Activated CD4-positive, alpha-beta T cell treated with anti-CD3 and anti-CD28 coated beads, Interleukin-2, amount 10 ng/mL, durations not matched to agents 24 days and 14 days (primary cell): ENCODE data around the gene CNGA2. TPM values are rescaled to one million over a fixed set of nuclear protein-coding genes. Genes with fewer than 3 reads are reported as not detected.

Experiments
- DNase-seq: peaks from one replicate; pipeline ENCODE4 v3.0.0; 2022
- H3K27ac Mint-ChIP-seq: one replicate; pipeline ENCODE4 v1.8.0; 2022; ENCODE audit warnings: mild to moderate bottlenecking, mixed read lengths
- H3K27me3 Mint-ChIP-seq: one replicate; pipeline ENCODE4 v1.8.0; 2022; ENCODE audit warnings: mixed read lengths
- H3K36me3 Mint-ChIP-seq: one replicate; pipeline ENCODE4 v1.8.0; 2022; ENCODE audit warnings: low read depth, mild to moderate bottlenecking, mixed read lengths
- H3K4me1 Mint-ChIP-seq: one replicate; pipeline ENCODE4 v1.8.0; 2021; ENCODE audit warnings: mixed read lengths
- H3K4me3 Mint-ChIP-seq: one replicate; pipeline ENCODE4 v1.8.0; 2022; ENCODE audit warnings: mild to moderate bottlenecking, moderate library complexity, mixed read lengths
- H3K9me3 Mint-ChIP-seq: one replicate; pipeline ENCODE4 v1.8.0; 2021; ENCODE audit warnings: mixed read lengths
- intact Hi-C: fragments of 100-400 bp; cut with micrococcal nuclease; formaldehyde crosslinking; loops from one replicate; pipeline ENCODE4 v1.15.1; 2023
- total RNA-seq: library from RNA; stranded (reverse); gene quantifications from 2 replicates; pipeline ENCODE4 v1.2.3, GENCODE V29; 2022

The CNGA2 gene
- total RNA-seq, 1 donor from 2014 or later, result not detected

DNA sequence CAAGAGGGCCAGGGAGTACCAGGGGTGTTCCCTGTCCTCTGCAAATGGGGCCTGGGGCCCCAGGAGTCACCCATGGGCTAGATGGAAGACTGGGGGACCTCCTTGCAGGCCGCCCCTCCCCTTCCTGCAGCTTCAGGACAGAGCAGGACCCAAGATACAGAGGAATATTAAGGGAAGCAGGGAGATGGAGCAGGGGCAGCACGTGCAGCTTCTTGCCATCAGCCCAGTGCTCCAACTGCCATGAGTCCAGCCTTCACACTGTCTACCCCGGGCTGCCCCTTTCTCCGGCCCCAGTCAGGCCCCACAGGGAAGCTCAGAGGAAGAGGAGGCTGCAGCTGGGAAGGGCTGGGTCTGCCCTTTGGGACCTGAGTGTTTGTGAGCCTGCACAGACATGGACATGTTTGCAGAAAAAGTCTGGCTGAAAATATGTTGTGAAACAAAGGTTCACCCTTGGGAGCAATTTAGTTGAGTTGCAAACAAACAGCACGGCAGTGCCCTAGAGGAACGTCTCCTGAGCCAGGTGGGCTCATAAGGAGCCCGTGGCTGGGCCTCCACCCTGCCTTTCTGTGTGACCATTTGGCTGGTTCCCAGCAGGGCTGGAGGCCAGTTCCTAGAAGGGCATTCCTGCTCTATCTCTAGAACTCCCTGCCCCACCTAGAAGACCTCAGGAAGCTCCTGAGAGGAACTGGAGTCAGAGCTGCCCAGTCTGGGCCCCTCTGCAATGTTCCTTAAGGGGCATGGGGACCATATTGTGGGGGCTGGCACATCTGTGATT, 9.8 kb upstream of the CNGA2 start:
- Mint-ChIP-seq H3K9me3 (no peaks in the 10 kb centered on the region), H3K4me1 (no peaks in the 10 kb centered on the region), H3K27me3 (no peaks in the 10 kb centered on the region), H3K36me3 (no peaks in the 10 kb centered on the region), H3K27ac (no peak overlapping the region), H3K4me3 (no peak overlapping the region)
- no peak for DNase-seq
- intact Hi-C loops, result no loop called here

DNA sequence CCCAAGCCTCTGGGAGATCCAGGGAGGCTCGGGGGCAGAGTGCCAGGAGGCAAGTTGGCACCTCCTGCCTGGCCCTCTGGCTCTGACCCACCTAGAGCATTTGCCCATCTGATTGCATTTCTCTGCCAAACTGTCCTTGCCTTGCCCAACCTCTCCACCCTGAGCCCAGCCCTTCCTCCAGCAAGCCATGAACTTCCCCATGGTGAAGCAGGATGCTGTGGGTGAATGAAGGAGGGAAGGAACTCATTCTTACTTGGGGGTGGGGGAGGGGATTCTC, 9.3 kb upstream of the CNGA2 start:
- H3K27ac Mint-ChIP-seq, result no peak overlapping the region
- H3K27me3 Mint-ChIP-seq, result no peaks in the 10 kb centered on the region
- no peaks in the 10 kb centered on the region for H3K4me1 Mint-ChIP-seq
- H3K9me3 Mint-ChIP-seq, result no peaks in the 10 kb centered on the region
- DNase-seq, result no peak
- no peaks in the 10 kb centered on the region for H3K36me3 Mint-ChIP-seq
- no peak overlapping the region for H3K4me3 Mint-ChIP-seq
- intact Hi-C loops, result no loop called here

DNA sequence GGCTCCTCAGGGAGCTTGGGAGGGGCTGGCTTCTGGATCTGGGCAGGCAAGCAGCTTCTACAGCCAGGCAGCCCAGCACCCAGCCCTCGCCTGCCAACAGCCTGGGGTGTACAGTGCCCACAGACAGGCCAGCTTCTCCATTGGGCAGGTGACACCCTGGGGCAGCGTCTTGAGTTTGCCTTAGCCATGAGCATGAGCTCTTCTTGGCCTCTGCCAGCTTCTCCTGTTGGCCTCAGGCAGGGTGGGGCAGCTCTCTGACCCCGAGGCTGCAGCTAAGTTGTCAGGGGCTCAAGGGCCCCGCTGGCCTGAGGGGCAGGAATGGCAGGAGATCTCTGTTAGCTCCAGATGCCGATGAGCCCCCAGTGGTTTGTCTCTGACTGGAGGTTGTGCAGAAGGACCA, 7.8 kb upstream of the CNGA2 start:
- H3K27me3 Mint-ChIP-seq, result no peaks in the 10 kb centered on the region
- H3K4me1 Mint-ChIP-seq, result no peaks in the 10 kb centered on the region
- H3K36me3 Mint-ChIP-seq, result no peaks in the 10 kb centered on the region
- H3K27ac Mint-ChIP-seq, result no peak overlapping the region
- intact Hi-C loops, result no loop called here
- H3K4me3 Mint-ChIP-seq, result no peak overlapping the region
- no peaks in the 10 kb centered on the region for H3K9me3 Mint-ChIP-seq
- DNase-seq, result no peak

DNA sequence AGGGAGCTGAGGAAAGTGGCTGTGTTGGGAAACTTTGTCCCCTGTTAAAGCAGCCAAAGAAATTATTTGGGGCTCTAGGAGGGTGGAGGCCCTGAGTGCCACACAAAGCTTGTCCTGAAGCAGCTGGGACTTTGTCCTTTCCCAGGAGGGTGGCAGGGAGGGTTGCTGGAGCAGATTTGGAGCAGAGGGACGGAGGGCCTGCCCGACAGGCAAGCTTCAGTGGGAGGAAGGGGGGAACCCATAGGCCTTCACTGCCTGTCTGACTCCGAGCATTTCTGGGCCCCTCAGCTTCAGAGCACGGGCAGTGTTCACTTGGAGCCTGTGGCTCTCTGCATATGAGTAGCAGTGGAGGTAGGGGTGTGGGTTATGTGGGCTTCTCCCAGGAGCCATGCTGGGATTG, 7.2 kb upstream of the CNGA2 start:
- H3K4me1 Mint-ChIP-seq, result no peaks in the 10 kb centered on the region
- H3K27ac Mint-ChIP-seq, result no peak overlapping the region
- H3K27me3 Mint-ChIP-seq, result no peaks in the 10 kb centered on the region
- no peak overlapping the region for H3K4me3 Mint-ChIP-seq
- no peak for DNase-seq
- H3K9me3 Mint-ChIP-seq, result no peaks in the 10 kb centered on the region
- intact Hi-C loops, result no loop called here
- no peaks in the 10 kb centered on the region for H3K36me3 Mint-ChIP-seq

DNA sequence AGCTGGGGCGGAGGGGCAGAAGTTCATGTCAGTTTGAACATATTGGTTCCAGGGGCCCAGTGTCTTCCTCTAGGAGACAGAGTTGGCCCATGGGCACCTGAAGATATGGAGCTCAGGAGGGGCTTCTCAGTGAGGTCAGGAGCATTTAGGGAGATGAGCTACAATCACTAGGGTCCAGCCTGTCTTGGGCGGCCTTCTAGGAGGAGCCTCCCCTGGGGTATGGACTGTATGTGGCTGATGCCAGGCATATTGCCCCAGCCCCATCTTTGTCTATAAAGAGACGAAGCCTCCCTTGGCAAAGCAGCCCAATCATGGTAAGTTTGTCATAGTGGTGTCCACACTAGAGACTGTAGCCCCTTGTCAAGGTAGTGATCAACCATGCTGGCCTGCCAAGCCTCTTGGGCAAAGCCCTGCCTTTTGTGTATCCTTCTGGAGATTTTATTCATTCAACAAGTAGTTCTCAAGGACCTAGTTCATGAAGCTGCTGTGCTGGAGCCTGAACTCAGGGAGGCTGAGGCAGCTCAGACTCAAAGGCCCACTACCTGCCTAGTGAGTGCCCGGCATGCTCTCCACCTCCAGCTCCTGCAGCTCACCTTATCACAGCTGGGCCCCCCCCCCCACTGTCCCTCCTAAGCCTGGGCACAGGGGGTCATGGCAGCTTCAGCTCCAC, 5.4 kb upstream of the CNGA2 start:
- H3K9me3 Mint-ChIP-seq, result no peaks in the 10 kb centered on the region
- no peak for DNase-seq
- H3K4me3 Mint-ChIP-seq, result no peak overlapping the region
- intact Hi-C loops, result no loop called here
- no peaks in the 10 kb centered on the region for H3K27me3 Mint-ChIP-seq
- no peaks in the 10 kb centered on the region for H3K4me1 Mint-ChIP-seq
- H3K27ac Mint-ChIP-seq, result no peak overlapping the region
- H3K36me3 Mint-ChIP-seq, result no peaks in the 10 kb centered on the region

DNA sequence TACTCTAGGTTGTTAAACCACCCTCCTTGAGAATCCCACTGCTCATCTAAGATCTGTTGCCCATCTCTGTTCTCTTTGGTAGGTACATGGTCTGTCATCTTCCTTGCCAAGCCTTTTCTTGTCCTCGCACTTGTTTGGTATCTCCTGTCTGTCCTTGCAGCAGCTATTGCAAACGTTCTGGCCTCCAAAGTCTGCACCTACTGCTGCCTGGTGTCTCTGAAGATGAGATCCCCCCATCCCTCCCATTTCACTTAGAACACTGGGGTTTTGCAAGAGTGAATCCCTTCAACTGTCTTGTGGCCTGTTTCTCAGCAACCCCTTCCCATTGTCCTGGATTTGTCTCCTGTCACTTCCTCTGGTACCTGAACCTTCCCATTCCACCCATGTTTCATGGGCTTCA, 673 bp downstream of the CNGA2 start:
- Mint-ChIP-seq H3K27ac (no peak overlapping the region), H3K27me3 (no peaks in the 10 kb centered on the region), H3K9me3 (no peaks in the 10 kb centered on the region), H3K36me3 (no peaks in the 10 kb centered on the region), H3K4me1 (no peaks in the 10 kb centered on the region), H3K4me3 (no peak overlapping the region)
- DNase-seq, result no peak
- intact Hi-C loops, result no loop called here

DNA sequence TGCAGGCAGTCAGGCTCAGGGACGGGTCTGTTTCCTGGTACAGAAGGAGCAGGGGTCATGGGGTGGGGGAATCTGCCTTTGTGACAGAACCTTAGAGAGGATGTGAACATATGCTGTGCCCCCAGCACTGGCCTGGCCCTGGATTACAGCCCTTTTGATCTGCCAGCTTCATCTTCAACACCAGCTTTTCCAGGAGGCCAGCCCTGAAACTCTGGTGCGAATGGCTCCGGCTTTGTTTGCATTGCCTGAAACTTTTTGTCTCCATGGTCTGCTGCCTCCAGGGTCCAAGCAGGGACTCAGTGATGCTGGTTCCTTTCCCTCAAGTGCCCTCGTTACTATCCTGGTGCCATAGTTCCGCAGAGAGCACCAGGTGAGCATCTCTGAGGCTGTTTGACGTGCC, 2.1 kb downstream of the CNGA2 start:
- intact Hi-C loops, result no loop called here
- Mint-ChIP-seq H3K27me3 (no peaks in the 10 kb centered on the region), H3K4me3 (no peak overlapping the region), H3K27ac (no peak overlapping the region), H3K4me1 (no peaks in the 10 kb centered on the region), H3K36me3 (no peaks in the 10 kb centered on the region), H3K9me3 (no peaks in the 10 kb centered on the region)
- no peak for DNase-seq

DNA sequence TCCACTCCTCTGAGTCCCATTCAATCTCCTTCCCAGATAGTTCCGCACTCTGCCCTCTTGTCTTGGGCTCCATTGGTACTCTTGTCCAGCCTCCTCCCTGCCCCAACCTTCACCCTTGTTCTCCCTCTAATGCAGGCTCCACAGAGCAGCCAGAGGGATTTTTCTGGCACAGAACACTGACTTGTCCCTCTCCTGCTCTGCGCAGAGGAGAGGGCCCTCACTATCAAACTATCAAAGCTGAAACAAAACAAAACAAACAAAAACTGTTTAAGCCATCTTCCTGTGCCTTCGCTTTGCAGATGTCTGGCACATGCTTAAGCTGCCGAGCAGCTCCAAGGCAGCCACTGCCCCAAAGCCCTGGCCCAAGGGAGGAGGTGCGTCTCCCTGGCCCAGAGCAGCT, 2.9 kb downstream of the CNGA2 start:
- DNase-seq, result no peak
- no peak overlapping the region for H3K4me3 Mint-ChIP-seq
- no peaks in the 10 kb centered on the region for H3K9me3 Mint-ChIP-seq
- intact Hi-C loops, result no loop called here
- H3K27ac Mint-ChIP-seq, result no peak overlapping the region
- no peaks in the 10 kb centered on the region for H3K36me3 Mint-ChIP-seq
- H3K27me3 Mint-ChIP-seq, result no peaks in the 10 kb centered on the region
- no peaks in the 10 kb centered on the region for H3K4me1 Mint-ChIP-seq

DNA sequence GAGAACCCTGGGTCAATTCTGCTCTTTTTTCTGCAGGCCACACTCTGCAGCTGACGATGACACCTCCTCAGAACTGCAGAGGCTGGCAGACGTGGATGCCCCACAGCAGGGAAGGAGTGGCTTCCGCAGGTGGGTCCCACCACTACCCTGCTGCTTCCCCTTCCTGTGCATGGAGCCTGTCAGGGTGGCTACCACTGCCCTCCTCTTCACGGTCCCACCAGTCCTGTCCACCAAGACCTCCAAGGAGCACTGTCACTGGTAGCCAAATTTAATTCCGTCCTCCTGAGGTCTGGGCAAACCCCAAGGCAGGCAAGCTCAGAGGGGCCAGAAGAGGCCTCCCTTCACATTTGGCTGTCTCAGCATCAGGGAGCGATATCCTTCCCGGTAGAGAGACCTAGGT, 4.2 kb downstream of the CNGA2 start:
- Mint-ChIP-seq H3K27ac (no peak overlapping the region), H3K27me3 (no peaks in the 10 kb centered on the region), H3K36me3 (no peaks in the 10 kb centered on the region), H3K4me3 (no peak overlapping the region), H3K9me3 (no peaks in the 10 kb centered on the region), H3K4me1 (no peaks in the 10 kb centered on the region)
- DNase-seq, result no peak
- intact Hi-C loops, result no loop called here

DNA sequence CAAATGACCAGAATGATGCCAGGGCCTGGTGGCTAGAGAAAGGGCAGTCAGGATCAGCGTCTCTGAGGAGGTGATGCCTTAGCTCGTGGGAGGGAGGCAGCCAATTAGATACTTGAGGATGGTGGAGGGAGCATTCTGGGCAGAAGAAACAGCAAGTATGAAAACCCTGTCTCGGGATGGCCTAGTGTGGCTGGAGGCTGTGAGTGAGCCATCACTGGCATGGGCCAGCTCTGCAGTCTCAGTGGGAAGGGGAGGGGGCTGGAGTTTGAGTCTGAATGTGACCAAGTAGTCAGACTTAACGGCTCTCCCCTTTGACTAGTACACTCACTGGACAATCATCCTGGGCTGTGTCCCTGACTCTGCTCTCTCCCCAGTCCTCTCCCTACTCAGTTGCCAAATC, 7.1 kb downstream of the CNGA2 start:
- Mint-ChIP-seq H3K36me3 (no peaks in the 10 kb centered on the region), H3K4me3 (no peak overlapping the region), H3K27ac (no peak overlapping the region), H3K27me3 (no peaks in the 10 kb centered on the region), H3K9me3 (no peaks in the 10 kb centered on the region), H3K4me1 (no peaks in the 10 kb centered on the region)
- DNase-seq, result no peak
- intact Hi-C loops, result no loop called here

DNA sequence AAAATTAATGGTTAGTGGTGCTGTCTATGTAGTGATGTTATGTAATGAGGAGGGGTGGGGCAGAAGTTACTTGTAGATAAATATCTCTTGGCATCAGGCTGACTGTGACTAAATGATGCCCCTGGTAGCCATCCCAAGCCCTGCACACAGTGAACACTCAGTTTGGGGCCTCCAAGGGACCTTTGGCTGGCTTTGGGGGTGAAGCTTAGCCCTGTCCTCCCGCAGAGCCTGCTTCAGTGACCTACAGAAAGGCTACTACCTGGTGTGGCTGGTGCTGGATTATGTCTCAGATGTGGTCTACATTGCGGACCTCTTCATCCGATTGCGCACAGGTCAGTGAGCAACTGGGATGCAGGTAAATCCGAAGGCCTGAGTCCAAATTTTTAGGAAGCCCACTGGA, 7.8 kb downstream of the CNGA2 start:
- no peaks in the 10 kb centered on the region for H3K4me1 Mint-ChIP-seq
- no peak for DNase-seq
- intact Hi-C loops, result no loop called here
- no peak overlapping the region for H3K27ac Mint-ChIP-seq
- no peaks in the 10 kb centered on the region for H3K36me3 Mint-ChIP-seq
- no peak overlapping the region for H3K4me3 Mint-ChIP-seq
- no peaks in the 10 kb centered on the region for H3K27me3 Mint-ChIP-seq
- H3K9me3 Mint-ChIP-seq, result no peaks in the 10 kb centered on the region

DNA sequence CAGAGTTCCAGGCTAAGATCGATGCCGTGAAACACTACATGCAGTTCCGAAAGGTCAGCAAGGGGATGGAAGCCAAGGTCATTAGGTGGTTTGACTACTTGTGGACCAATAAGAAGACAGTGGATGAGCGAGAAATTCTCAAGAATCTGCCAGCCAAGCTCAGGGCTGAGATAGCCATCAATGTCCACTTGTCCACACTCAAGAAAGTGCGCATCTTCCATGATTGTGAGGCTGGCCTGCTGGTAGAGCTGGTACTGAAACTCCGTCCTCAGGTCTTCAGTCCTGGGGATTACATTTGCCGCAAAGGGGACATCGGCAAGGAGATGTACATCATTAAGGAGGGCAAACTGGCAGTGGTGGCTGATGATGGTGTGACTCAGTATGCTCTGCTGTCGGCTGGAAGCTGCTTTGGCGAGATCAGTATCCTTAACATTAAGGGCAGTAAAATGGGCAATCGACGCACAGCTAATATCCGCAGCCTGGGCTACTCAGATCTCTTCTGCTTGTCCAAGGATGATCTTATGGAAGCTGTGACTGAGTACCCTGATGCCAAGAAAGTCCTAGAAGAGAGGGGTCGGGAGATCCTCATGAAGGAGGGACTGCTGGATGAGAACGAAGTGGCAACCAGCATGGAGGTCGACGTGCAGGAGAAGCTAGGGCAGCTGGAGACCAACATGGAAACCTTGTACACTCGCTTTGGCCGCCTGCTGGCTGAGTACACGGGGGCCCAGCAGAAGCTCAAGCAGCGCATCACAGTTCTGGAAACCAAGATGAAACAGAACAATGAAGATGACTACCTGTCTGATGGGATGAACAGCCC, 9.3 kb downstream of the CNGA2 start:
- no peaks in the 10 kb centered on the region for H3K4me1 Mint-ChIP-seq
- no peak overlapping the region for H3K27ac Mint-ChIP-seq
- intact Hi-C loops, result no loop called here
- no peaks in the 10 kb centered on the region for H3K36me3 Mint-ChIP-seq
- no peak overlapping the region for H3K4me3 Mint-ChIP-seq
- no peak for DNase-seq
- H3K9me3 Mint-ChIP-seq, result no peaks in the 10 kb centered on the region
- no peaks in the 10 kb centered on the region for H3K27me3 Mint-ChIP-seq

DNA sequence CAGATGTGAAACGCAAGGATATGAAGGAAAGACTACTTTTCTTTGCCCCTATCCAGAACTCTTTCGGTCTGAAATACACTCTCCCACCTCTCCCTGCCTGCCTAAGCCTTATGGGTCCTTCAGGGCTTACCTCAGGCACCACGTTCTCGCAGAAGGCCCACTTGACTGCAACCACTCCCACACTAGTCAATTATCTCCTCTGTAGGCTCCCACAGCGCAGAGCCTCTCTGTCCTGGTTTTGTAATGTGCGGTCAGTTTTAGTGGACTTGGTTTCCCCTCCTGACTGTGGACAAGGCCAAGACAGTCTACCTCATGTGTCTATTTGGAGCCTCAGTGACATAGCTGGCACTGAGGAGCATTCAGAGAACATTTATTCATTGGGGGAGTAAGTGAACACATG, 11.1 kb downstream of the CNGA2 start:
- Mint-ChIP-seq H3K27ac (no peak overlapping the region), H3K4me1 (no peaks in the 10 kb centered on the region), H3K27me3 (no peaks in the 10 kb centered on the region), H3K9me3 (no peaks in the 10 kb centered on the region), H3K4me3 (no peak overlapping the region), H3K36me3 (no peaks in the 10 kb centered on the region)
- no peak for DNase-seq
- intact Hi-C loops, result no loop called here

DNA sequence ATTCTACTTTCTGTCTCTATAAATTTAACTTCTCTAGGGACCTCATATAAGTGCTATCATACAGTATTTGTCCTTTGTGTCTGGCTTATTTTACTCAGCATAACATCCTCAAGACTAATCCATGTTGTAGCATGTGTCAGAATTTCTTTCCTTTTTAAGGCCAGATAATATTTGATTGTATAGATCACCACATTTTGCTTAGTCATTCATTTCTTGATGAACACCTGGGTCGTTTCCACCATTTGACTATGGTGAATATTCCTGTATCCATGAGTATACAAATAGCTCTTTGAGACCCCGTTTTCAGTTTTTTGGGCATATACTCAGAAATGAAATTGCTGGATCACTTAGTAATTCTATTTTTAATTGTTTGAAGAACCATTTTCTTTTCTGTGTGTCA, 12.0 kb downstream of the CNGA2 start:
- no peak overlapping the region for H3K27ac Mint-ChIP-seq
- no peak for DNase-seq
- H3K36me3 Mint-ChIP-seq, result no peaks in the 10 kb centered on the region
- no peak overlapping the region for H3K4me3 Mint-ChIP-seq
- H3K27me3 Mint-ChIP-seq, result no peaks in the 10 kb centered on the region
- intact Hi-C loops, result no loop called here
- no peaks in the 10 kb centered on the region for H3K4me1 Mint-ChIP-seq
- H3K9me3 Mint-ChIP-seq, result no peaks in the 10 kb centered on the region
